RCC 7860 (cell line): Measurements from ENCODE around the gene HCLS1.
"Not testable (repeated sequence)": the region's sequence is repeated elsewhere in the genome, so short reads cannot be mapped to it uniquely, and the experiment has no call there.

ENCODE experiments used
- DNase-seq: peaks from one replicate; pipeline ENCODE4 v3.0.0-alpha.2; 2015; ENCODE audit warnings: low spot score
- FAIRE-seq: peaks from 2 replicates; lab custom pipeline; 2012; peaks lifted over from hg19 to GRCh38; lab: Jason Lieb, UNC

The HCLS1 gene

GRCh38 chr3:121660356-121661171 is at the start of gene HCLS1:
HCLS1 (minus strand) TSS chr3:121660903; CDS start chr3:121658347, 2,556 bp downstream.
- DNase-seq: no peak
- FAIRE-seq: no peak

- no peak for FAIRE-seq
- DNase-seq: no peak
These were observed 49.6 kb upstream of the HCLS1 start for GRCh38 chr3:121710347-121710746.

GRCh38 chr3:121707531-121708273 is 47.0 kb upstream of the HCLS1 start:
- FAIRE-seq (no peak), DNase-seq (no peak)

GRCh38 chr3:121705541-121705940 is 44.8 kb upstream of the HCLS1 start:
- DNase-seq (no peak), FAIRE-seq (no peak)

GRCh38 chr3:121703973-121704372 is 43.3 kb upstream of the HCLS1 start:
- FAIRE-seq: no peak
- DNase-seq: no peak

GRCh38 chr3:121698901-121699300 is 38.2 kb upstream of the HCLS1 start:
- DNase-seq (no peak), FAIRE-seq (no peak)

- DNase-seq: no peak
- FAIRE-seq: no peak
These were observed 37.8 kb upstream of the HCLS1 start for GRCh38 chr3:121698476-121698875.

- DNase-seq: no peak
- FAIRE-seq: no peak
These were observed 35.5 kb upstream of the HCLS1 start for GRCh38 chr3:121696186-121696585.

GRCh38 chr3:121692010-121692699 is 31.5 kb upstream of the HCLS1 start:
- no peak for FAIRE-seq
- DNase-seq: no peak

- FAIRE-seq: no peak
- DNase-seq: no peak
These were observed 30.2 kb upstream of the HCLS1 start for GRCh38 chr3:121690777-121691405.

GRCh38 chr3:121688747-121689146 is 28.0 kb upstream of the HCLS1 start:
- DNase-seq, FAIRE-seq: not testable (repeated sequence)

GRCh38 chr3:121681792-121682191 is 21.1 kb upstream of the HCLS1 start:
- FAIRE-seq (no peak), DNase-seq (no peak)

- DNase-seq (no peak), FAIRE-seq (no peak)
These were observed 16.4 kb upstream of the HCLS1 start for GRCh38 chr3:121677141-121677540.

- no peak for DNase-seq
- FAIRE-seq: no peak
These were observed 10.0 kb upstream of the HCLS1 start for GRCh38 chr3:121670676-121671075.

GRCh38 chr3:121667333-121667732 is 6.6 kb upstream of the HCLS1 start:
- DNase-seq (no peak), FAIRE-seq (no peak)

GRCh38 chr3:121665488-121665887 is 4.8 kb upstream of the HCLS1 start:
- DNase-seq (no peak), FAIRE-seq (no peak)

- DNase-seq: no peak
- no peak for FAIRE-seq
These were observed 2.6 kb upstream of the HCLS1 start for GRCh38 chr3:121663171-121663847.

GRCh38 chr3:121662742-121663141 is 2.0 kb upstream of the HCLS1 start:
- FAIRE-seq (no peak), DNase-seq (no peak)

- FAIRE-seq: no peak
These were observed 673 bp upstream of the HCLS1 start for GRCh38 chr3:121661376-121661775.

GRCh38 chr3:121659586-121659985 is 1.1 kb downstream of the HCLS1 start:
- FAIRE-seq (no peak), DNase-seq (no peak)

More at GRCh38 chr3:121661376-121661775, 673 bp upstream of the HCLS1 start:
- DNase-seq: no peak
